ENCODE data around the gene MCTP1.

DNA sequence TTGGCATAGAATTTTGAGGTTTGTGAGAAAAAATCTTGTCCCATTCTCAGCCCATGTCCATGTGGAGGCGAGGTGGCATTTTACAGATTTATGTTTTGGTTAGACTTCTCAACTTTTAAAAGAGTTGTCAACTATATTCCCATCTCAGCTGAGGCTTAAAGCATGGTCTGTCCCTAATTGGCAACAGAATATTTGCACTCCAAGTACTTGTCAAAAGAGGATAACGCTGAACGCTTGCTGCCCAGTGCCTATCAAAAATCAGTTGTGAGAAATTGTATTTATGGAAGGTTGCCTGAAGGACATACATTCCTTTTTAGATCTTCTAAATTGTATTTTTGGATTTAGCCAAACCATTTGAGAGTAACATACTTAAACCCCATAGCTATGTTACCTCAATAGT, 464.4 kb downstream of the MCTP1 start:
- TF ChIP-seq, protein P1, sequence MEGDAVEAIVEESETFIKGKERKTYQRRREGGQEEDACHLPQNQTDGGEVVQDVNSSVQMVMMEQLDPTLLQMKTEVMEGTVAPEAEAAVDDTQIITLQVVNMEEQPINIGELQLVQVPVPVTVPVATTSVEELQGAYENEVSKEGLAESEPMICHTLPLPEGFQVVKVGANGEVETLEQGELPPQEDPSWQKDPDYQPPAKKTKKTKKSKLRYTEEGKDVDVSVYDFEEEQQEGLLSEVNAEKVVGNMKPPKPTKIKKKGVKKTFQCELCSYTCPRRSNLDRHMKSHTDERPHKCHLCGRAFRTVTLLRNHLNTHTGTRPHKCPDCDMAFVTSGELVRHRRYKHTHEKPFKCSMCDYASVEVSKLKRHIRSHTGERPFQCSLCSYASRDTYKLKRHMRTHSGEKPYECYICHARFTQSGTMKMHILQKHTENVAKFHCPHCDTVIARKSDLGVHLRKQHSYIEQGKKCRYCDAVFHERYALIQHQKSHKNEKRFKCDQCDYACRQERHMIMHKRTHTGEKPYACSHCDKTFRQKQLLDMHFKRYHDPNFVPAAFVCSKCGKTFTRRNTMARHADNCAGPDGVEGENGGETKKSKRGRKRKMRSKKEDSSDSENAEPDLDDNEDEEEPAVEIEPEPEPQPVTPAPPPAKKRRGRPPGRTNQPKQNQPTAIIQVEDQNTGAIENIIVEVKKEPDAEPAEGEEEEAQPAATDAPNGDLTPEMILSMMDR (IDR thresholded peaks at IDR 0.05; ENCODE audit: poor library complexity): no peak
- no peak for TF ChIP-seq EZH2 (IDR thresholded peaks at IDR 0.05; ENCODE audit: borderline replicate concordance)
- TF ChIP-seq EZH2phosphoT487 (IDR thresholded peaks at IDR 0.05; ENCODE audit: low read depth, severe bottlenecking, unreplicated experiment): no peak

Measured in hepatocyte (in vitro differentiated cells).